ENCODE results near the gene ZBTB18.

Gene ZBTB18

DNA sequence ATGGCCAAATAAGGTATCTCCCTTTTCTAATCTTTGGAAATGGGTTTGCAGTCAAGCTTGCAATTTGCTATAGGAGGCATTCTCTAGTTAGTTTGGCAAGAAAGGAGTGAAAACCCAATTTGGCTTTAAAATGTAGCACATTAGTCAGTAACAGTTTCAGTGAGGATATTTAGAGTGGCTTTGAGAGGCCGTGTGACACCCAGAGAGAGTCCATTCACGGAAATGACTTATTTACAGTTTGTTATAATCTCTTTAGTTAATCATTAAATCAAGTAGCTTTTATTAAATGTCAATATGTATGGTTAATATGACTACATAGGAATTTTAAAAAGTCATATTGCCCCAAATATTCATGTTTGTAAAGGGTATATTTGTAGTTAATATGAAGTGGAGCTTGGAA, 9.6 kb downstream of the ZBTB18 start:
- H3K27me3 ChIP-seq (ENCODE audit: insufficient read depth, low read length): peaks cover 6% of the 10 kb centered on the region; the same call in 1 of the 2 replicates
- H2AFZ ChIP-seq (ENCODE audit: low read length): no peak overlapping the region
- no peak overlapping the region for H3K4me2 ChIP-seq (ENCODE audit: low read length)
- H3K79me2 ChIP-seq (ENCODE audit: insufficient read depth, low read length): no peaks in the 10 kb centered on the region
- H3K36me3 ChIP-seq (ENCODE audit: insufficient read depth, low read length): peaks cover 2% of the 10 kb centered on the region; the same call in 1 of the 2 replicates
- no peak overlapping the region for H3K9ac ChIP-seq (ENCODE audit: low read length)
- H4K20me1 ChIP-seq (ENCODE audit: insufficient read depth, low read length): no peaks in the 10 kb centered on the region
- H3K4me3 ChIP-seq (ENCODE audit: low read depth, low read length, poor library complexity, severe bottlenecking): no peak overlapping the region
- H3K9me3 ChIP-seq (ENCODE audit: low read length): no peaks in the 10 kb centered on the region
- TF ChIP-seq EZH2 (IDR thresholded peaks at IDR 0.05; ENCODE audit: borderline replicate concordance, low read length): no peak
- TF ChIP-seq, protein P1, sequence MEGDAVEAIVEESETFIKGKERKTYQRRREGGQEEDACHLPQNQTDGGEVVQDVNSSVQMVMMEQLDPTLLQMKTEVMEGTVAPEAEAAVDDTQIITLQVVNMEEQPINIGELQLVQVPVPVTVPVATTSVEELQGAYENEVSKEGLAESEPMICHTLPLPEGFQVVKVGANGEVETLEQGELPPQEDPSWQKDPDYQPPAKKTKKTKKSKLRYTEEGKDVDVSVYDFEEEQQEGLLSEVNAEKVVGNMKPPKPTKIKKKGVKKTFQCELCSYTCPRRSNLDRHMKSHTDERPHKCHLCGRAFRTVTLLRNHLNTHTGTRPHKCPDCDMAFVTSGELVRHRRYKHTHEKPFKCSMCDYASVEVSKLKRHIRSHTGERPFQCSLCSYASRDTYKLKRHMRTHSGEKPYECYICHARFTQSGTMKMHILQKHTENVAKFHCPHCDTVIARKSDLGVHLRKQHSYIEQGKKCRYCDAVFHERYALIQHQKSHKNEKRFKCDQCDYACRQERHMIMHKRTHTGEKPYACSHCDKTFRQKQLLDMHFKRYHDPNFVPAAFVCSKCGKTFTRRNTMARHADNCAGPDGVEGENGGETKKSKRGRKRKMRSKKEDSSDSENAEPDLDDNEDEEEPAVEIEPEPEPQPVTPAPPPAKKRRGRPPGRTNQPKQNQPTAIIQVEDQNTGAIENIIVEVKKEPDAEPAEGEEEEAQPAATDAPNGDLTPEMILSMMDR (IDR thresholded peaks at IDR 0.05; ENCODE audit: low read length): no peak
- no peaks in the 10 kb centered on the region for H3F3A ChIP-seq (ENCODE audit: insufficient read depth, low read length)
- no peak overlapping the region for H3K27ac ChIP-seq (ENCODE audit: low read depth, low read length, poor library complexity, severe bottlenecking)
- no peaks in the 10 kb centered on the region for H3K4me1 ChIP-seq (ENCODE audit: insufficient read depth, low read length, severe bottlenecking)
- no peaks in the 10 kb centered on the region for H3K9me2 ChIP-seq (ENCODE audit: low read depth, low read length)

DNA sequence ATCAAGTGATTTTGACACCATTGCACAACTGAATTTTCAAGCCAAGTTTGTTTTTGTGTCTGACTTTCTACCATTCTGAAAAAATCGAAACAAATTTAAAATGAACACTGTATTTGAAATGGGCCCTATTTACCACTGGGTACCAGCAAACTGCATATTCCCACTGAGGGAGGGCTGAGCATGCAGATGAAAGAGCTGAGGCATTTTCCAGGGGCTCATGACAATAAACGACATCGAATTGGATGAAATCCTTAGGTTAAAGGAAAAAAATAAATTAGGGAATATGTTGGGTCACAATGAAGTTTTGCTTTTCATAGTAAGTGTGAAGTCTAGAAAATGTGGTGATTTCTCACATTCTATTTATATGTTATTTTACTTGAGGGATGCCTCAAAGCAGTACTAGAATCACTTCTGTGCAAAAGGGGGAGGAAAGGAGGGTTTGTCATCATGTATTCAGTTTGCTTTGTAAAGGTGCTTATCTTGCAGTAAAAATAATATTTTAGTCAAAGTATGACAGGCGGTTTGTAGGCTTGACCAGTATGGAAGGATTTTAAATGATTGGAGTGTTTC, 11.2 kb downstream of the ZBTB18 start:
- no peaks in the 10 kb centered on the region for H3K9me2 ChIP-seq (ENCODE audit: low read depth, low read length)
- TF ChIP-seq EZH2 (IDR thresholded peaks at IDR 0.05; ENCODE audit: borderline replicate concordance, low read length): no peak
- TF ChIP-seq, protein P1 (IDR thresholded peaks at IDR 0.05; ENCODE audit: low read length): no peak
- no peaks in the 10 kb centered on the region for H4K20me1 ChIP-seq (ENCODE audit: insufficient read depth, low read length)
- no peak overlapping the region for H3K27ac ChIP-seq (ENCODE audit: low read depth, low read length, poor library complexity, severe bottlenecking)
- H3K79me2 ChIP-seq (ENCODE audit: insufficient read depth, low read length): no peaks in the 10 kb centered on the region
- no peaks in the 10 kb centered on the region for H3F3A ChIP-seq (ENCODE audit: insufficient read depth, low read length)
- peaks cover 6% of the 10 kb centered on the region; the same call in 1 of the 2 replicates for H3K27me3 ChIP-seq (ENCODE audit: insufficient read depth, low read length)
- H3K9ac ChIP-seq (ENCODE audit: low read length): no peak overlapping the region
- no peaks in the 10 kb centered on the region for H3K9me3 ChIP-seq (ENCODE audit: low read length)
- H3K4me3 ChIP-seq (ENCODE audit: low read depth, low read length, poor library complexity, severe bottlenecking): no peak overlapping the region
- no peaks in the 10 kb centered on the region for H3K4me1 ChIP-seq (ENCODE audit: insufficient read depth, low read length, severe bottlenecking)
- no peaks in the 10 kb centered on the region for H3K36me3 ChIP-seq (ENCODE audit: insufficient read depth, low read length)
- H3K4me2 ChIP-seq (ENCODE audit: low read length): no peak overlapping the region
- no peak overlapping the region for H2AFZ ChIP-seq (ENCODE audit: low read length)

DNA sequence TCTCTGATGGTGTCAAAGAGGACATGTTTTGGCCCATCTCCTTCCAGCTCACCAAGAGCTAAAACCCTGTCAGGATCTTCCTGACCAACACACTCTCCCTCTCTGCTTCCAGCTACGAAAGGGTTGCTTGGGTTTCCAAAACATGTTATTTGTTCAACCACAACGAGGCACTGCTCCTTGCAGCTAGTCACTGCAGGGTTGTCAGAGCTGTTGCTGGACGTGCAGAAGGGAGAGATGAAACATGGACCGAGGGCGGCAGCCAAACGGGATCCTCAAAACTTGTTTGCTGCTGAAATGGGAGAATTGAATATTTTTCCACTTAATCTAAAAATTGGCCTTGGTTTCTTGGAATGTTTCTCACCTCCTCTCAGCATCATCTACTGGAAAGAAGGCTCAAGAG, 12.4 kb downstream of the ZBTB18 start:
- Histone ChIP-seq H3K9ac (ENCODE audit: low read length) (no peak overlapping the region), H3K79me2 (ENCODE audit: insufficient read depth, low read length) (no peaks in the 10 kb centered on the region), H3K9me2 (ENCODE audit: low read depth, low read length) (no peaks in the 10 kb centered on the region), H2AFZ (ENCODE audit: low read length) (no peak overlapping the region), H3K27ac (ENCODE audit: low read depth, low read length, poor library complexity, severe bottlenecking) (no peak overlapping the region), H3K4me2 (ENCODE audit: low read length) (no peak overlapping the region), H3F3A (ENCODE audit: insufficient read depth, low read length) (no peaks in the 10 kb centered on the region), H4K20me1 (ENCODE audit: insufficient read depth, low read length) (no peaks in the 10 kb centered on the region), H3K4me1 (ENCODE audit: insufficient read depth, low read length, severe bottlenecking) (no peaks in the 10 kb centered on the region), H3K4me3 (ENCODE audit: low read depth, low read length, poor library complexity, severe bottlenecking) (no peak overlapping the region), H3K27me3 (ENCODE audit: insufficient read depth, low read length) (peaks cover 6% of the 10 kb centered on the region; the same call in 1 of the 2 replicates), H3K36me3 (ENCODE audit: insufficient read depth, low read length) (no peaks in the 10 kb centered on the region), H3K9me3 (ENCODE audit: low read length) (no peaks in the 10 kb centered on the region)
- no peak for TF ChIP-seq EZH2 (IDR thresholded peaks at IDR 0.05; ENCODE audit: borderline replicate concordance, low read length)
- TF ChIP-seq, protein P1 (IDR thresholded peaks at IDR 0.05; ENCODE audit: low read length): no peak

Data from OCI-LY1 (cell line).